GM23338 (cell line): ENCODE measurements around the gene PCSK7. TPM values are rescaled to one million over a fixed set of nuclear protein-coding genes. Genes with fewer than 3 reads are reported as not detected.
A peak's percentile ranks its signal among the peaks of the same experiment; 100 is the strongest.

Source experiments
- ATAC-seq: fragments of 200-7000 bp; cut with Tn5 transposase; 3 replicates; pipeline ENCODE4 v1.9.1; 2020
- DNase-seq: peaks from one replicate; pipeline ENCODE4 v3.0.0-alpha.2; 2015; ENCODE audit warnings: low spot score
- H2AFZ ChIP-seq: fragments of 200-600 bp; sonication (generic); 2 replicates; pipeline ENCODE4 v1.8.0; 2016; ENCODE audit warnings: antibody characterized with exemption, mild to moderate bottlenecking, moderate library complexity
- H3F3A ChIP-seq: fragments of 200-600 bp; sonication (generic); replicated peaks from 2 replicates; pipeline ENCODE4 v1.8.0; 2017; ENCODE audit warnings: antibody characterized with exemption, mixed run types, low read depth
- H3K27ac ChIP-seq: fragments of 200-600 bp; sonication (generic); 2 replicates; pipeline ENCODE4 v1.6.1; 2016; ENCODE audit warnings: low read depth
- H3K27me3 ChIP-seq: fragments of 200-600 bp; sonication (generic); 2 replicates; pipeline ENCODE4 v1.8.0; 2016; ENCODE audit warnings: mild to moderate bottlenecking, mixed run types, moderate library complexity; ENCODE audit not compliant: insufficient read depth
- H3K36me3 ChIP-seq: fragments of 200-600 bp; sonication (generic); 2 replicates; pipeline ENCODE4 v1.8.0; 2016; ENCODE audit warnings: mild to moderate bottlenecking; ENCODE audit not compliant: insufficient read depth
- H3K4me1 ChIP-seq: fragments of 200-600 bp; sonication (generic); 2 replicates; pipeline ENCODE4 v1.8.0; 2016; ENCODE audit warnings: mild to moderate bottlenecking, moderate library complexity; ENCODE audit not compliant: insufficient read depth
- H3K4me2 ChIP-seq: fragments of 200-600 bp; sonication (generic); 2 replicates; pipeline ENCODE4 v1.7.1; 2017; ENCODE audit warnings: mixed run types
- H3K4me3 ChIP-seq: fragments of 200-600 bp; sonication (generic); 2 replicates; pipeline ENCODE4 v1.6.1; 2016; ENCODE audit warnings: mixed run types
- H3K79me2 ChIP-seq: fragments of 200-600 bp; sonication (generic); replicated peaks from 2 replicates; pipeline ENCODE4 v1.8.0; 2017; ENCODE audit warnings: mild to moderate bottlenecking; ENCODE audit not compliant: insufficient read depth
- H3K9me2 ChIP-seq: fragments of 200-600 bp; sonication (generic); 2 replicates; pipeline ENCODE4 v1.8.0; 2017; ENCODE audit not compliant: insufficient read depth
- H4K20me1 ChIP-seq: fragments of 200-600 bp; sonication (generic); replicated peaks from 2 replicates; pipeline ENCODE4 v1.8.0; 2017; ENCODE audit warnings: mild to moderate bottlenecking; ENCODE audit not compliant: insufficient read depth
- H3K27ac Mint-ChIP-seq: 2 replicates; pipeline ENCODE4 v1.8.0; 2020; ENCODE audit warnings: inconsistent platforms, mild to moderate bottlenecking, moderate library complexity, mixed read lengths
- H3K27me3 Mint-ChIP-seq: 3 replicates; pipeline ENCODE4 v1.8.0; 2022; ENCODE audit warnings: low read depth, mild to moderate bottlenecking, moderate library complexity, mixed read lengths, inconsistent platforms; ENCODE audit not compliant: insufficient read depth, poor library complexity
- H3K36me3 Mint-ChIP-seq: 3 replicates; pipeline ENCODE4 v1.8.0; 2021; ENCODE audit warnings: low read depth, mild to moderate bottlenecking, inconsistent platforms, moderate library complexity, mixed read lengths
- H3K4me1 Mint-ChIP-seq: 3 replicates; pipeline ENCODE4 v1.8.0; 2020; ENCODE audit warnings: mild to moderate bottlenecking, inconsistent platforms, mixed read lengths
- H3K4me3 Mint-ChIP-seq: 3 replicates; pipeline ENCODE4 v1.8.0; 2021; ENCODE audit warnings: moderate library complexity, mild to moderate bottlenecking, inconsistent platforms, mixed read lengths
- H3K9me3 Mint-ChIP-seq: 3 replicates; pipeline ENCODE4 v1.8.0; 2020; ENCODE audit warnings: moderate library complexity, mild to moderate bottlenecking, inconsistent platforms, mixed read lengths
- CREB1 ChIP-seq: fragments of 250-450 bp; sonication (Bioruptor Pico); IDR thresholded peaks from 2 replicates; pipeline ENCODE4 v1.5.0; 2020; ENCODE audit warnings: low read depth, mild to moderate bottlenecking, moderate library complexity
- EZH2 ChIP-seq: fragments of 200-600 bp; sonication (generic); IDR thresholded peaks from one replicate; pipeline ENCODE4 v1.8.0; 2017; ENCODE audit warnings: antibody characterized with exemption, mild to moderate bottlenecking, low read depth; ENCODE audit not compliant: unreplicated experiment
- EZH2phosphoT487 ChIP-seq: fragments of 200-600 bp; sonication (generic); IDR thresholded peaks from one replicate; pipeline ENCODE4 v1.8.1; 2018; ENCODE audit warnings: antibody characterized with exemption; ENCODE audit not compliant: unreplicated experiment
- JUNB ChIP-seq: IDR thresholded peaks from one replicate; pipeline ENCODE4 v1.6.1; 2016; ENCODE audit warnings: antibody characterized with exemption; ENCODE audit not compliant: unreplicated experiment
- NANOG ChIP-seq: IDR thresholded peaks from 2 replicates; pipeline ENCODE4 v1.6.1; 2016; ENCODE audit warnings: antibody characterized with exemption, borderline replicate concordance
- POLR2AphosphoS5 ChIP-seq: IDR thresholded peaks from 2 replicates; pipeline ENCODE4 v1.6.1; 2016; ENCODE audit warnings: antibody characterized with exemption, low read depth
- STAT1 ChIP-seq: IDR thresholded peaks from one replicate; pipeline ENCODE4 v1.6.1; 2016; ENCODE audit warnings: antibody characterized with exemption; ENCODE audit not compliant: unreplicated experiment
- ZNF114 ChIP-seq: fragments of 250-450 bp; sonication (Bioruptor Pico); IDR thresholded peaks from 2 replicates; pipeline ENCODE4 v1.5.0; 2020; ENCODE audit warnings: mild to moderate bottlenecking, moderate library complexity
- ZNF331 ChIP-seq: fragments of 250-450 bp; sonication (Bioruptor Pico); IDR thresholded peaks from 2 replicates; pipeline ENCODE4 v1.5.0; 2020; ENCODE audit warnings: low read depth, mild to moderate bottlenecking, moderate library complexity
- polyA plus RNA-seq: library from polyadenylated mRNA; unstranded; fragments of >200 nt; fragmentation: Nextera tagmentation; extraction: Ambion mirVana; gene quantifications from 2 replicates; pipeline ENCODE4 v1.2.1, GENCODE V29; 2016
- total RNA-seq: library from RNA; depleted of rRNA; stranded (reverse); fragments of >200 nt; shearing (Covaris generic); gene quantifications from 2 replicates; pipeline ENCODE4 v1.2.3, GENCODE V29; 2014
- TF ChIP-seq, protein P1 (sequence below), 2 experiments: fragments of 200-600 bp in 1 of 2; sonication (generic) in 1 of 2; conservative IDR thresholded peaks; 2 replicates each; pipeline versions ENCODE4 v1.5.1 to v1.6.1; 2016 to 2017; ENCODE audit warnings: antibody characterized with exemption in 2 of 2, low read depth in 2 of 2, mild to moderate bottlenecking in 2 of 2, moderate library complexity in 1 of 2
- TF ChIP-seq, protein P2 (sequence below): fragments of 250-450 bp; sonication (Bioruptor Pico); IDR thresholded peaks from 2 replicates; pipeline ENCODE4 v1.5.0; 2020; ENCODE audit warnings: mild to moderate bottlenecking, moderate library complexity
- TF ChIP-seq, protein P3 (sequence below): IDR thresholded peaks from one replicate; pipeline ENCODE4 v1.6.1; 2018; ENCODE audit warnings: antibody characterized with exemption; ENCODE audit not compliant: unreplicated experiment
- TF ChIP-seq, protein P4 (sequence below): IDR thresholded peaks from 2 replicates; pipeline ENCODE4 v1.6.1; 2016; ENCODE audit warnings: antibody characterized with exemption

Gene PCSK7
- total and polyA plus RNA-seq, 2 experiments from 2014 or later = 12.4 to 46.4 TPM

DNA sequence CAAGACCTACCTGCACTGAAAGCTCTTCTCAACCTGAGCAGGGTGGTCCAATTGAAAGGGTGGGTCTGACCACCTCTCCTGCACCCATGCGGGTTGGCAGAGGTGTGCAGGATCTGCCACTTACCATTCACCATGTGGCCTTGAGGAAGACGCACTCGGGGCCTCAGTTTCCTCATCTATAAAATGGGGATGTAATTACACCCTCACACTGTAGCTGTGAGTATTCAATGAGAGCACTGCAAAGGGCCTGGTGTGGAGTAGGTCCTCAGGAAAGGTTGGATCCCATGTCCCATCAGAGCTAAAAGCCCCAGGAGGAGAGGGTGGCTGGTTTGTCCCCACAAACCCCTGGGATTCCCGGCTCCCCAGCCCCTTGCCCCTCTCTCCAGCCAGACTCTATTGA, 33.3 kb downstream of the PCSK7 start:
- Histone ChIP-seq H3K9me2 (no peaks in the 10 kb centered on the region), H3K4me1 (peaks cover 31% of the 10 kb centered on the region), H3K79me2 (peaks cover 23% of the 10 kb centered on the region), H3K36me3 (no peaks in the 10 kb centered on the region), H3K4me3 (peak overlapping the region; percentile 68), H3K4me2 (peak overlapping the region; percentile 85), H3K27me3 (no peaks in the 10 kb centered on the region), H2AFZ (no peak overlapping the region), H3F3A (peaks cover 11% of the 10 kb centered on the region), H3K27ac (peak overlapping the region; percentile 98), H4K20me1 (no peaks in the 10 kb centered on the region)
- Mint-ChIP-seq H3K4me1 (peaks cover 40% of the 10 kb centered on the region), H3K9me3 (no peaks in the 10 kb centered on the region; the same call in 2 of the 3 replicates), H3K4me3 (peak overlapping the region; percentile 78), H3K36me3 (peaks cover 16% of the 10 kb centered on the region), H3K27ac (peak overlapping the region; percentile 89), H3K27me3 (peaks cover 28% of the 10 kb centered on the region)
- no peak for DNase-seq
- no peak for ATAC-seq
- TF ChIP-seq EZH2phosphoT487 (no peak), POLR2AphosphoS5 (no peak), ZNF331 (CRISPR knock-in tag) (no peak), STAT1 (no peak), NANOG (no peak), ZNF114 (CRISPR knock-in tag) (no peak), EZH2 (no peak), CREB1 (CRISPR knock-in tag) (no peak), JUNB (no peak)
- TF ChIP-seq, protein P1, sequence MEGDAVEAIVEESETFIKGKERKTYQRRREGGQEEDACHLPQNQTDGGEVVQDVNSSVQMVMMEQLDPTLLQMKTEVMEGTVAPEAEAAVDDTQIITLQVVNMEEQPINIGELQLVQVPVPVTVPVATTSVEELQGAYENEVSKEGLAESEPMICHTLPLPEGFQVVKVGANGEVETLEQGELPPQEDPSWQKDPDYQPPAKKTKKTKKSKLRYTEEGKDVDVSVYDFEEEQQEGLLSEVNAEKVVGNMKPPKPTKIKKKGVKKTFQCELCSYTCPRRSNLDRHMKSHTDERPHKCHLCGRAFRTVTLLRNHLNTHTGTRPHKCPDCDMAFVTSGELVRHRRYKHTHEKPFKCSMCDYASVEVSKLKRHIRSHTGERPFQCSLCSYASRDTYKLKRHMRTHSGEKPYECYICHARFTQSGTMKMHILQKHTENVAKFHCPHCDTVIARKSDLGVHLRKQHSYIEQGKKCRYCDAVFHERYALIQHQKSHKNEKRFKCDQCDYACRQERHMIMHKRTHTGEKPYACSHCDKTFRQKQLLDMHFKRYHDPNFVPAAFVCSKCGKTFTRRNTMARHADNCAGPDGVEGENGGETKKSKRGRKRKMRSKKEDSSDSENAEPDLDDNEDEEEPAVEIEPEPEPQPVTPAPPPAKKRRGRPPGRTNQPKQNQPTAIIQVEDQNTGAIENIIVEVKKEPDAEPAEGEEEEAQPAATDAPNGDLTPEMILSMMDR (conservative IDR thresholded peaks at IDR 0.05; ENCODE audit: low read depth in 2 of 2) = no peak
- TF ChIP-seq, protein P2, sequence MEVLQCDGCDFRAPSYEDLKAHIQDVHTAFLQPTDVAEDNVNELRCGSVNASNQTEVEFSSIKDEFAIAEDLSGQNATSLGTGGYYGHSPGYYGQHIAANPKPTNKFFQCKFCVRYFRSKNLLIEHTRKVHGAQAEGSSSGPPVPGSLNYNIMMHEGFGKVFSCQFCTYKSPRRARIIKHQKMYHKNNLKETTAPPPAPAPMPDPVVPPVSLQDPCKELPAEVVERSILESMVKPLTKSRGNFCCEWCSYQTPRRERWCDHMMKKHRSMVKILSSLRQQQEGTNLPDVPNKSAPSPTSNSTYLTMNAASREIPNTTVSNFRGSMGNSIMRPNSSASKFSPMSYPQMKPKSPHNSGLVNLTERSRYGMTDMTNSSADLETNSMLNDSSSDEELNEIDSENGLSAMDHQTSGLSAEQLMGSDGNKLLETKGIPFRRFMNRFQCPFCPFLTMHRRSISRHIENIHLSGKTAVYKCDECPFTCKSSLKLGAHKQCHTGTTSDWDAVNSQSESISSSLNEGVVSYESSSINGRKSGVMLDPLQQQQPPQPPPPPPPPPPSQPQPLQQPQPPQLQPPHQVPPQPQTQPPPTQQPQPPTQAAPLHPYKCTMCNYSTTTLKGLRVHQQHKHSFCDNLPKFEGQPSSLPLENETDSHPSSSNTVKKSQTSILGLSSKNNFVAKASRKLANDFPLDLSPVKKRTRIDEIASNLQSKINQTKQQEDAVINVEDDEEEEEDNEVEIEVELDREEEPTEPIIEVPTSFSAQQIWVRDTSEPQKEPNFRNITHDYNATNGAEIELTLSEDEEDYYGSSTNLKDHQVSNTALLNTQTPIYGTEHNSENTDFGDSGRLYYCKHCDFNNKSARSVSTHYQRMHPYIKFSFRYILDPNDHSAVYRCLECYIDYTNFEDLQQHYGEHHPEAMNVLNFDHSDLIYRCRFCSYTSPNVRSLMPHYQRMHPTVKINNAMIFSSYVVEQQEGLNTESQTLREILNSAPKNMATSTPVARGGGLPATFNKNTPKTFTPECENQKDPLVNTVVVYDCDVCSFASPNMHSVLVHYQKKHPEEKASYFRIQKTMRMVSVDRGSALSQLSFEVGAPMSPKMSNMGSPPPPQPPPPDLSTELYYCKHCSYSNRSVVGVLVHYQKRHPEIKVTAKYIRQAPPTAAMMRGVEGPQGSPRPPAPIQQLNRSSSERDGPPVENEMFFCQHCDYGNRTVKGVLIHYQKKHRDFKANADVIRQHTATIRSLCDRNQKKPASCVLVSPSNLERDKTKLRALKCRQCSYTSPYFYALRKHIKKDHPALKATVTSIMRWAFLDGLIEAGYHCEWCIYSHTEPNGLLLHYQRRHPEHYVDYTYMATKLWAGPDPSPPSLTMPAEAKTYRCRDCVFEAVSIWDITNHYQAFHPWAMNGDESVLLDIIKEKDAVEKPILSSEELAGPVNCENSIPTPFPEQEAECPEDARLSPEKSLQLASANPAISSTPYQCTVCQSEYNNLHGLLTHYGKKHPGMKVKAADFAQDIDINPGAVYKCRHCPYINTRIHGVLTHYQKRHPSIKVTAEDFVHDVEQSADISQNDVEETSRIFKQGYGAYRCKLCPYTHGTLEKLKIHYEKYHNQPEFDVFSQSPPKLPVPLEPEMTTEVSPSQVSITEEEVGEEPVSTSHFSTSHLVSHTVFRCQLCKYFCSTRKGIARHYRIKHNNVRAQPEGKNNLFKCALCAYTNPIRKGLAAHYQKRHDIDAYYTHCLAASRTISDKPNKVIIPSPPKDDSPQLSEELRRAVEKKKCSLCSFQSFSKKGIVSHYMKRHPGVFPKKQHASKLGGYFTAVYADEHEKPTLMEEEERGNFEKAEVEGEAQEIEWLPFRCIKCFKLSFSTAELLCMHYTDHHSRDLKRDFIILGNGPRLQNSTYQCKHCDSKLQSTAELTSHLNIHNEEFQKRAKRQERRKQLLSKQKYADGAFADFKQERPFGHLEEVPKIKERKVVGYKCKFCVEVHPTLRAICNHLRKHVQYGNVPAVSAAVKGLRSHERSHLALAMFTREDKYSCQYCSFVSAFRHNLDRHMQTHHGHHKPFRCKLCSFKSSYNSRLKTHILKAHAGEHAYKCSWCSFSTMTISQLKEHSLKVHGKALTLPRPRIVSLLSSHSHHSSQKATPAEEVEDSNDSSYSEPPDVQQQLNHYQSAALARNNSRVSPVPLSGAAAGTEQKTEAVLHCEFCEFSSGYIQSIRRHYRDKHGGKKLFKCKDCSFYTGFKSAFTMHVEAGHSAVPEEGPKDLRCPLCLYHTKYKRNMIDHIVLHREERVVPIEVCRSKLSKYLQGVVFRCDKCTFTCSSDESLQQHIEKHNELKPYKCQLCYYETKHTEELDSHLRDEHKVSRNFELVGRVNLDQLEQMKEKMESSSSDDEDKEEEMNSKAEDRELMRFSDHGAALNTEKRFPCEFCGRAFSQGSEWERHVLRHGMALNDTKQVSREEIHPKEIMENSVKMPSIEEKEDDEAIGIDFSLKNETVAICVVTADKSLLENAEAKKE (CRISPR knock-in tag) = no peak
- TF ChIP-seq, protein P3, sequence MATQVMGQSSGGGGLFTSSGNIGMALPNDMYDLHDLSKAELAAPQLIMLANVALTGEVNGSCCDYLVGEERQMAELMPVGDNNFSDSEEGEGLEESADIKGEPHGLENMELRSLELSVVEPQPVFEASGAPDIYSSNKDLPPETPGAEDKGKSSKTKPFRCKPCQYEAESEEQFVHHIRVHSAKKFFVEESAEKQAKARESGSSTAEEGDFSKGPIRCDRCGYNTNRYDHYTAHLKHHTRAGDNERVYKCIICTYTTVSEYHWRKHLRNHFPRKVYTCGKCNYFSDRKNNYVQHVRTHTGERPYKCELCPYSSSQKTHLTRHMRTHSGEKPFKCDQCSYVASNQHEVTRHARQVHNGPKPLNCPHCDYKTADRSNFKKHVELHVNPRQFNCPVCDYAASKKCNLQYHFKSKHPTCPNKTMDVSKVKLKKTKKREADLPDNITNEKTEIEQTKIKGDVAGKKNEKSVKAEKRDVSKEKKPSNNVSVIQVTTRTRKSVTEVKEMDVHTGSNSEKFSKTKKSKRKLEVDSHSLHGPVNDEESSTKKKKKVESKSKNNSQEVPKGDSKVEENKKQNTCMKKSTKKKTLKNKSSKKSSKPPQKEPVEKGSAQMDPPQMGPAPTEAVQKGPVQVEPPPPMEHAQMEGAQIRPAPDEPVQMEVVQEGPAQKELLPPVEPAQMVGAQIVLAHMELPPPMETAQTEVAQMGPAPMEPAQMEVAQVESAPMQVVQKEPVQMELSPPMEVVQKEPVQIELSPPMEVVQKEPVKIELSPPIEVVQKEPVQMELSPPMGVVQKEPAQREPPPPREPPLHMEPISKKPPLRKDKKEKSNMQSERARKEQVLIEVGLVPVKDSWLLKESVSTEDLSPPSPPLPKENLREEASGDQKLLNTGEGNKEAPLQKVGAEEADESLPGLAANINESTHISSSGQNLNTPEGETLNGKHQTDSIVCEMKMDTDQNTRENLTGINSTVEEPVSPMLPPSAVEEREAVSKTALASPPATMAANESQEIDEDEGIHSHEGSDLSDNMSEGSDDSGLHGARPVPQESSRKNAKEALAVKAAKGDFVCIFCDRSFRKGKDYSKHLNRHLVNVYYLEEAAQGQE = no peak
- TF ChIP-seq, protein P4, sequence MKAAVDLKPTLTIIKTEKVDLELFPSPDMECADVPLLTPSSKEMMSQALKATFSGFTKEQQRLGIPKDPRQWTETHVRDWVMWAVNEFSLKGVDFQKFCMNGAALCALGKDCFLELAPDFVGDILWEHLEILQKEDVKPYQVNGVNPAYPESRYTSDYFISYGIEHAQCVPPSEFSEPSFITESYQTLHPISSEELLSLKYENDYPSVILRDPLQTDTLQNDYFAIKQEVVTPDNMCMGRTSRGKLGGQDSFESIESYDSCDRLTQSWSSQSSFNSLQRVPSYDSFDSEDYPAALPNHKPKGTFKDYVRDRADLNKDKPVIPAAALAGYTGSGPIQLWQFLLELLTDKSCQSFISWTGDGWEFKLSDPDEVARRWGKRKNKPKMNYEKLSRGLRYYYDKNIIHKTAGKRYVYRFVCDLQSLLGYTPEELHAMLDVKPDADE = no peak
